HG02623 (cell line): ENCODE measurements around the gene TEC.
A peak's percentile ranks its signal among the peaks of the same experiment; 100 is the strongest.

Experiments used
- ATAC-seq: cut with Tn5 transposase; IDR thresholded peaks from one replicate; pipeline ENCODE4 v1.9.1; 2021; ENCODE audit warnings: moderate library complexity; ENCODE audit not compliant: unreplicated experiment

Gene TEC

GRCh38 chr4:48127231-48127630 lies 142.4 kb downstream of the TEC start:
- ATAC-seq = no peak

GRCh38 chr4:48126621-48127020 lies 143.0 kb downstream of the TEC start:
- ATAC-seq = no peak

- no peak for ATAC-seq
Measured at GRCh38 chr4:48124870-48125269, 144.8 kb downstream of the TEC start.

GRCh38 chr4:48122756-48123155 lies 146.9 kb downstream of the TEC start:
- ATAC-seq = no peak

DNA sequence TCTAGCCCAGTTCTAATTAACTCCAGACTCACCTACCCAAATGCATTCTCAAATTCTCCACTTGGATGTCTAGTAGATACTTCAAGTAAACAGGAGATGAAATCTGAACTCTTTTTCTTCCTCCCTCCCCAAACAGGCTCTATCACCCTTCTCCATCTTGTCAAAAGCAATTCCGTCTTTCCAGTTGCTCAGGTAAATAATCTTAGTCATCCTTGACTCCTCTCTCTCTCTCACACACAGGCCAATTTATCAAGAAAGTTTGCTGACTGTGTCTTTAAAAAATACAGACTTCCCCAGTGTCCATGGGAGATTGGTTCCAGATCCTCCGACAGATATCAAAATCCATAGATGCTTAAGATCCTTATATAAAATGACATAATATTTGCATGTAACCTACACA lies 148.5 kb downstream of the TEC start:
- no peak for ATAC-seq

DNA sequence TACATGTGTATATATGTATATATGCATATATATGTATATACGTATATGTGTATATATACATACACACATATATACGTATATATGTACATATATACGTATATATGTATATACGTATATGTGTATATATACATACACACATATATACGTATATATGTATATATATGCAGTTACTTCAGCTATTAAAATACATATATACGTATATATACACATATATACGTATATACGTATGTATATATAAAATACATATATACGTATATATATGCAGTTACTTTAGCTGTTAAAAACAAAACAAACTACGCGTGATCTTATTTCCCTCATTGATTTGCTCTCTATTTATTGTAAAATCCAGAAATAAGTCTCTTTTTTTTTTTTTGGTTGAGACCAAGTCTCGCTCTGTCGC lies 149.5 kb downstream of the TEC start:
- ATAC-seq = no peak

DNA sequence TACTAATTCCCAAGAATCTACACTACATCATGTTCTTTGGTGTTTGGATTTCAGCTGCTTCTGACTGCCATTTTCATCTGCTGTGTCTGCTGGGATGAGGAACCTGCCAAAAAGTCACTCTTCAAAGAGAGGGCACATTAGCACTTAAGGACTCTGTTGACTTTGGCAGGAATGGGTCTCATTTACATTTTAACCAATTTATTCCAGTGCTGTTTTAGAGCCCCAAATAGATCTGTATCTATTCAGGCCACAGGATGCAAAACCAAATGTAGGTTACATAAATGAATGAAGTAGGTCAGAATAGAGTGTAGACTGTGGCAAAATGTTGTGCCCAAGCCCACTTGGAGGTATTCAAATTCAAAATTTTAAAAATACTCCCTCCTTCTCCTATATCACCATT lies 150.0 kb downstream of the TEC start:
- no peak for ATAC-seq

GRCh38 chr4:48118081-48118480 lies 151.6 kb downstream of the TEC start:
- ATAC-seq = no peak

DNA sequence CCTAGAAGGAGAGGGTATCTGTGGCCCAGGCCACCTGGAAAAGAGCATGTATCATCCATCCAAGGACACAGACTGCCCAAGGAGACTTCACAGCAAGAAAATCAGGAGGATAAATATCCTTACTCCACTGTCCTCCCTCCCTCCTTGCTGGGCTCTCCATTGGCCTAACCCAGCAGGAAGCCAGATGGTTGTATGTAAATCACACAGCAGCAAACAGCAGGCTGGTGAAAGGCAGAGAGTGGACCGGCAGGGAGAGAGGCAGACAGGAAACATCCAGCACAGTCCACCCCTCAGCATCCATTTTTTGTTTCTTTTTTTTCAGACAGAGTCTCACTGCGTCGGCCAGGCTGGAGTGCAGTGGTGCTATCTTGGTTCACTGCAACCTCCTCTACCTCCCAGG lies 153.1 kb downstream of the TEC start:
- no peak for ATAC-seq

- ATAC-seq = no peak
Measured at GRCh38 chr4:48114412-48114811, 155.2 kb downstream of the TEC start.

DNA sequence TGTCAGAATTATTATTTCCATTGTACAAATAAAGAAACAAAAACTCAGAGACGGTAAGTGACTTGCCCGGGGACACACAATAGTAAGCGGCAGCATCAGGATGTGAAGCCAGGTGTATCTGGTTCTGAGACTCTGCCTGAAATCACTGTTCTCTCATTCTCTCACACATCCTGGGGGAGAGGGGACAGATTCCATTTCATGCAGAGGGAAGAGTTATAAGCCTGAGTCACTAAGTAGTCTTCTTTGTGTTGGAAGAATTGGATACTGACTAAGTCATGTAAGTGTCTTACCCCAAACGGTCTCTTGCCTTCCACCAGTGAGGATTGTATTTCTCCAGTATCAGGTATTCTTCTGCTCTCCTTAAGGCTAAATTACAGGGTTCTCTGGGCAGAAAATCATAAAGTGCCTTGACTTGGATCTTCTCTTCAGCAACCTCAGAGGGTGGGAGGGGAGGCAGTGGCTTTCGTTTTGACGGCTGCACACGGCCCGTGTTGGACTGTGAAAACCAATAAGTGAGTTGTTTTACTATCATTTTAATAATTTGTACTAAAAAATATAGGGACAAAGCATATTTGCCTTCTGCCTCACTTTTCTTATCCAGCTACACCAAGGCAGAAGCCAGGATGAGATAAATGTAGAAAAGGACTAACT lies 157.5 kb downstream of the TEC start:
- no peak for ATAC-seq

GRCh38 chr4:48110452-48110978 lies 159.1 kb downstream of the TEC start:
- no peak for ATAC-seq

DNA sequence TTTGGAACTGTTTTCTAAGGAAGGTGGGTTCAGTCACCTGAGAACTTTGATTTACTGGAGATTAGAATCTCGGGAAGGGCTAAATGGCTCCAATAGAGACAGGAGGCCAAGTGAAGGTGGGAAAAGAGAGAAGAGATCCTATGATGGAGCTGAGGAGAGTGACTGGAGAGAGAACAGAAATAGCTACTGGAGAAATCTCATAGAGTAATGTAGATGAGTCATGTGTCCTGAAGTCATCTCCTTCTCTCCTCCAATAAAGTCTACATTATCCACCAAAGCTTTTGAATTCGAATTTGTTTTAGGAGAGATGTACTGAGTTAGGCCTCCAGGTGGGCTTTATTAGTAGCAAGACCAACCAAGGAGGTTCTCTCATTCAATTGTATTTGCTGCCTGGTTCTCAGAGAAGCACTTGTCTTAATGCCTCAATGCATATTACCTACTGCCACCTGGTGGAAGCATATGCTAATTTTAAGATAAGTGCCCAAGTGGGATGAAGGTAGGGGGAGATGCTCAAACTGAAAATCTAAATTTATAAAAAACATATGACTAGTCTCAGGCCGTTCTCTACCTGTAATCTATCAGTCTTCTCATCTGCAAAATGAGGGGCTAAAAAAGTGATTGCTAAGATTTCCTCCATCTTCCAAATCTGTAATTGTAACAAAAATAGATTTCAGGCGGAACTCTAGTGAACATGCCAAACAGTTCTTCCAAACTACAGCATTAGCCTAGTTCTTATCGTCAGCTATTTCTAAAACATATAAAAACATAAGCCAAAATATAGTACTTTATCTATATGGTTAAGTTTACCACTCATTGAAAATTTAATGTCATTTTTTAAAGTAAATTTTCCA lies 160.0 kb downstream of the TEC start:
- ATAC-seq = peak; percentile 65

GRCh38 chr4:48108309-48109073 lies 161.1 kb downstream of the TEC start:
- ATAC-seq = no peak

DNA sequence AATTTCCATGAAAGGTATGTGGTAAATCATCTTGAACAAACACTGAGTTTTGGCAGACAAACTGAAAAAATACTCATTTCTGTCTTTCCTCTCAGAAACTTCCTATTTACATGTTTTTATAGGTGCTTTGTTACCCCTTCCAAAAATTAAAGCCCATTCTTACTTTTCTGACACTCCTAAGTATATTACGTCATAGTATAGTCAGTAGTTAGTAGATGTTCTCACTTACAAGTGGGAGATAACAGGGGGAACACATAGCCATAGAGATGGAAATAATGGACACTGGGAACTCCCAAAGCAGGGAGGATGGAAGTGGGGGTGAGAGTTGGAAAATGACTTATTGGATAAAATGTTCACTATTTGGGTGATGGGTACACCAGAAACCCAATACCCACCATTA lies 164.4 kb downstream of the TEC start:
- ATAC-seq = no peak

DNA sequence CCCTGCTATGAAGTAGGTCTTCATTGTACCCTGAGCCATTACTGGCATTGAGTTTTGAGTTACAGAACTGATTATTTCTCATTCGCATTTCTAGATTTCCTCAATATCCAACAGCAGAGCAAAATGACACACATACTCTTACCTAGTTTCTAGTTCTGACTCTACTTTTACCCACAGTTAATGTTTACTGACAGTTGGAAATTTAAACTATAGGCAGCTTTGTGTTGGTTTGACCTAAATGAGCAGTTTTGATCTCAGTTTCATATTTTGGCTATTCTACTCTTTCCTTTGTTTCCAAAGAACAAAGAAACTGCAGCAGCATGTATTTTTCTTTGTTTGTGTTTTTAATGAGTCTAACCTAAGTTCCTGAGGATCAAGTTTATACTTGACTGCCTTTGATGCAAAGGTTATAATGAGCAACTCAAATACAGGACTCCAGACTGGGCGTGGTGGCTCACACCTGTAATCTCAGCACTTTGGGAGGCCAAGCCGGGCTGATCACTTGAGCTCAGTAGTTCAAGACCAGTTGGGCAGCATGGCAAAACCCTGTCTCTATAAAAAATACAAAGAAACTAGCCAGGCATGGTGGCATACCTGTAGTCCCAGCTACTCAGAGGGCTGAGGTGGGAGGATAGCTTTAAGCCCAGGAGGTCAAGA lies 166.0 kb downstream of the TEC start:
- ATAC-seq = peak; percentile 80

- no peak for ATAC-seq
Measured at GRCh38 chr4:48102303-48102702, 167.3 kb downstream of the TEC start.

GRCh38 chr4:48100256-48100655 lies 169.4 kb downstream of the TEC start:
- ATAC-seq = no peak

- ATAC-seq = no peak
Measured at GRCh38 chr4:48095441-48095840, 174.2 kb downstream of the TEC start.

- ATAC-seq = no peak
Measured at GRCh38 chr4:48093991-48094416, 175.6 kb downstream of the TEC start.

DNA sequence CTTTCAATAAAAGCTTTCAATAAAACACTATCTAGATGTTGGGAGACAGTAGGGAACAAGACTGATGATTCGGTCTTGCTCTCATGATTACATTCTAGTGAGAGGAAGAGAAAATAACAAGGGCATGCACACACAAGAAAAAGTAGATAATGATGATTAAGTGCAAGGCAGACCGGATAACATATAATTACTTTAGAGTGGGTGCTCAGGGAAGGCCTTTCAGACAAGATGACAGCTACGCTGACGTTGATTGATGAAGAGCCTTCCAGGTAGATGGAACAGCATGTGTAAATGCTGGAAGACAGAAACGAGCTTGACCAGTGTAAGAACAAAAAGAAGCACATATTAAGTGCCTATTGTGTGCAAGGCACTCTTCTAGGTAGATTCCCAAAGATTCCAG lies 179.0 kb downstream of the TEC start:
- ATAC-seq = no peak
